CD4-positive, alpha-beta T cell (primary cell): ENCODE results near the gene MYO15B. TPM values are rescaled to one million over a fixed set of nuclear protein-coding genes. Genes with fewer than 3 reads are reported as not detected.

Source experiments
- ATAC-seq: fragments of 200-7000 bp; cut with Tn5 transposase; one replicate; pipeline ENCODE4 v1.10.0; 2022; ENCODE audit warnings: mild to moderate bottlenecking; ENCODE audit not compliant: poor library complexity
- CTCF ChIA-PET: fragments of 350-600 bp; sonication (Branson Sonifier 250); formaldehyde crosslinking; loops from one replicate; lab custom pipeline; 2021; ENCODE audit warnings: antibody characterized with exemption, inconsistent platforms; lab: Charles Lee
- POLR2A ChIA-PET: fragments of 350-600 bp; sonication (Branson Sonifier 250); formaldehyde crosslinking; loops from one replicate; lab custom pipeline; 2021; ENCODE audit warnings: antibody characterized with exemption, inconsistent platforms; lab: Charles Lee
- DNase-seq, 14 experiments: peaks; one replicate each; pipeline ENCODE4 v3.0.0-alpha.2; 2013 to 2020; ENCODE audit warnings: mixed read lengths in 2 of 14
- H3K27ac ChIP-seq, 2 donors: one replicate each; pipeline versions ENCODE4 v1.5.1 to v1.7.0; 2013; ENCODE audit warnings: low read length in 2 of 2, low read depth in 1 of 2, mild to moderate bottlenecking in 1 of 2
- H3K27me3 ChIP-seq, 2 experiments: 1 replicate in 1 of 2; 2 replicates in 1 of 2; pipeline versions ENCODE4 v1.6.1 to v1.7.0; 2013; ENCODE audit warnings: low read length in 2 of 2, control low read depth in 1 of 2, mild to moderate bottlenecking in 1 of 2, moderate library complexity in 1 of 2; ENCODE audit not compliant: insufficient read depth in 2 of 2, control insufficient read depth in 1 of 2
- H3K36me3 ChIP-seq: one replicate; pipeline ENCODE4 v1.6.1; 2013; ENCODE audit warnings: low read length, control low read depth; ENCODE audit not compliant: insufficient read depth
- H3K4me1 ChIP-seq: one replicate; pipeline ENCODE4 v1.6.1; 2013; ENCODE audit warnings: low read length, control low read depth; ENCODE audit not compliant: insufficient read depth
- H3K4me3 ChIP-seq: one replicate; pipeline ENCODE4 v1.5.1; 2013; ENCODE audit warnings: mild to moderate bottlenecking, low read length, moderate library complexity
- H3K9me3 ChIP-seq, 2 experiments: 1 replicate in 1 of 2; 2 replicates in 1 of 2; pipeline versions ENCODE4 v1.6.1 to v1.7.0; 2013; ENCODE audit warnings: low read length in 2 of 2, mild to moderate bottlenecking in 2 of 2, control low read depth in 1 of 2, moderate library complexity in 1 of 2; ENCODE audit not compliant: control insufficient read depth in 1 of 2, insufficient read depth in 1 of 2
- H3K27ac Mint-ChIP-seq: one replicate; pipeline ENCODE4 v1.8.0; 2020; ENCODE audit warnings: mixed read lengths
- H3K27me3 Mint-ChIP-seq: one replicate; pipeline ENCODE4 v1.8.0; 2021; ENCODE audit warnings: mixed read lengths
- H3K36me3 Mint-ChIP-seq: one replicate; pipeline ENCODE4 v1.8.0; 2021; ENCODE audit warnings: low read depth, mixed read lengths
- H3K4me1 Mint-ChIP-seq: one replicate; pipeline ENCODE4 v1.8.0; 2021; ENCODE audit warnings: low read depth, mixed read lengths
- H3K4me3 Mint-ChIP-seq: one replicate; pipeline ENCODE4 v1.8.0; 2020; ENCODE audit warnings: mild to moderate bottlenecking, mixed read lengths
- H3K9me3 Mint-ChIP-seq: one replicate; pipeline ENCODE4 v1.8.0; 2020; ENCODE audit warnings: mixed read lengths
- intact Hi-C, 2 experiments: fragments of 100-400 bp; cut with DNase I in 1 of 2; cut with micrococcal nuclease in 1 of 2; formaldehyde crosslinking; loops; one replicate each; pipeline versions ENCODE4 v1.15.1 to v1.9.0; 2023 to 2025; cut with DNase I, micrococcal nuclease
- total RNA-seq, 174 experiments: library from RNA in 2 of 174; stranded (reverse) in 2 of 174; gene quantifications; one replicate each; pipeline ENCODE4 v1.2.3 and lab custom pipeline; 2021 to 2026
- TF ChIP-seq, protein P1 (sequence below): fragments of 200-600 bp; IDR thresholded peaks from one replicate; pipeline ENCODE4 v1.8.0; 2022; ENCODE audit warnings: antibody characterized with exemption, mild to moderate bottlenecking

Gene MYO15B
- total RNA-seq, 2 experiments from 2014 or later, result 202 to 209 TPM

DNA sequence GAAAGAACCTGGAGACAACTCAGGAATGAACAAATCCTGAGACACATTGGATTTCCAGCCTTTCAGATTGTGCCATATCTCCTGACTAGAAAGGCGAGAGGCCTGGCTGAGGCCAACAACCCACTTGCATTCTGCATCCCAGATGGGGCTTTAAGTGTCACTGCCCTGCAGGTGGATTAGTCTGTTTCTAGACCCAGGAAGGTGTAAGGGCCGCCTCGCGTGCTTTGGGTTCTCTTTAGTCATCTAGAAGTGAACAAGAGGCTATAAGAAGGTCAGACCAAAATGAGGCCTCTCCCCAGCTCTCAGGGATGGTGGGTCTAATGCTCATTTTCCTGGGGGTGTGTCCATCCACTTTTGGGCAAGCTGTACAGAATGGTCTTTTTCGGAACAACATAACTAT lies 84.4 kb downstream of the MYO15B start:
- no peak for DNase-seq
- no peaks in the 10 kb centered on the region for H3K27me3 Mint-ChIP-seq
- no peak overlapping the region for H3K4me3 Mint-ChIP-seq
- H3K36me3 Mint-ChIP-seq, result peaks cover 60% of the 10 kb centered on the region
- no peak overlapping the region for H3K27ac ChIP-seq
- no peak for ATAC-seq
- peaks cover 72% of the 10 kb centered on the region for H3K36me3 ChIP-seq
- peaks cover 17% of the 10 kb centered on the region for H3K4me1 ChIP-seq
- H3K9me3 Mint-ChIP-seq, result no peaks in the 10 kb centered on the region
- POLR2A ChIA-PET, result interaction anchor here (0.8 kb wide), 1 partner anchor 82 kb away, joined by 3 read pairs; no protein-coding TSS in a partner anchor
- no peaks in the 10 kb centered on the region for H3K9me3 ChIP-seq
- H3K4me3 ChIP-seq, result no peak overlapping the region
- CTCF ChIA-PET, result interaction anchor here (1.0 to 2.3 kb wide), 2 partner anchors 9 to 76 kb away, joined by 3 to 7 read pairs; no protein-coding TSS in a partner anchor
- H3K27me3 ChIP-seq, result no peaks in the 10 kb centered on the region
- no peak overlapping the region for H3K27ac Mint-ChIP-seq
- intact Hi-C loops, result no loop called here
- peaks cover 29% of the 10 kb centered on the region for H3K4me1 Mint-ChIP-seq
- TF ChIP-seq, protein P1, sequence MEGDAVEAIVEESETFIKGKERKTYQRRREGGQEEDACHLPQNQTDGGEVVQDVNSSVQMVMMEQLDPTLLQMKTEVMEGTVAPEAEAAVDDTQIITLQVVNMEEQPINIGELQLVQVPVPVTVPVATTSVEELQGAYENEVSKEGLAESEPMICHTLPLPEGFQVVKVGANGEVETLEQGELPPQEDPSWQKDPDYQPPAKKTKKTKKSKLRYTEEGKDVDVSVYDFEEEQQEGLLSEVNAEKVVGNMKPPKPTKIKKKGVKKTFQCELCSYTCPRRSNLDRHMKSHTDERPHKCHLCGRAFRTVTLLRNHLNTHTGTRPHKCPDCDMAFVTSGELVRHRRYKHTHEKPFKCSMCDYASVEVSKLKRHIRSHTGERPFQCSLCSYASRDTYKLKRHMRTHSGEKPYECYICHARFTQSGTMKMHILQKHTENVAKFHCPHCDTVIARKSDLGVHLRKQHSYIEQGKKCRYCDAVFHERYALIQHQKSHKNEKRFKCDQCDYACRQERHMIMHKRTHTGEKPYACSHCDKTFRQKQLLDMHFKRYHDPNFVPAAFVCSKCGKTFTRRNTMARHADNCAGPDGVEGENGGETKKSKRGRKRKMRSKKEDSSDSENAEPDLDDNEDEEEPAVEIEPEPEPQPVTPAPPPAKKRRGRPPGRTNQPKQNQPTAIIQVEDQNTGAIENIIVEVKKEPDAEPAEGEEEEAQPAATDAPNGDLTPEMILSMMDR, result no peak

- Mint-ChIP-seq H3K36me3 (peaks cover 69% of the 10 kb centered on the region), H3K4me1 (peaks cover 24% of the 10 kb centered on the region), H3K4me3 (no peak overlapping the region), H3K9me3 (no peaks in the 10 kb centered on the region), H3K27ac (no peak overlapping the region), H3K27me3 (no peaks in the 10 kb centered on the region)
- peaks cover 6% of the 10 kb centered on the region for H3K4me1 ChIP-seq
- CTCF ChIA-PET, result no interaction called here
- TF ChIP-seq, protein P1, result no peak
- peaks cover 78% of the 10 kb centered on the region for H3K36me3 ChIP-seq
- H3K27me3 ChIP-seq, result no peaks in the 10 kb centered on the region
- intact Hi-C loops, result no loop called here
- no peaks in the 10 kb centered on the region for H3K9me3 ChIP-seq
- POLR2A ChIA-PET, result no interaction called here
- DNase-seq (no peak), ATAC-seq (no peak)
- no peak overlapping the region for H3K27ac ChIP-seq
- no peak overlapping the region for H3K4me3 ChIP-seq
Measured at GRCh38 chr17:75673487-75673886, 85.9 kb downstream of the MYO15B start.

Other genes starting within 250 kb of the MYO15B start
- 10 to 100 TPM; 88.8 to 92.6 TPM for gene GRB2, start 182.1 kb upstream of the MYO15B start, total RNA-seq
- gene TMEM94, start 131.2 kb upstream of the MYO15B start, total RNA-seq, result 10 to 100 TPM; 52.8 to 57.3 TPM
- gene CASKIN2, start 72.3 kb upstream of the MYO15B start, total RNA-seq, result under 1 TPM; 0.17 to 0.25 TPM
- 10 to 100 TPM; 73.3 to 78.7 TPM for gene TSEN54, start 71.3 kb upstream of the MYO15B start, total RNA-seq
- gene LLGL2, start 62.1 kb upstream of the MYO15B start, total RNA-seq, result 10 to 100 TPM; 31.2 to 34.2 TPM
- 1 to 10 TPM in 1 of 2 experiments, under 1 TPM in 1; 0.75 to 1.3 TPM for gene SMIM5, start 45.6 kb downstream of the MYO15B start, total RNA-seq
- 10 to 100 TPM; 16.4 to 17.7 TPM for gene RECQL5, start 79.4 kb downstream of the MYO15B start, total RNA-seq
- 100 to 1,000 TPM; 209 to 227 TPM for gene SAP30BP, start 79.5 kb downstream of the MYO15B start, total RNA-seq
- 1 to 10 TPM in 1 of 2 experiments, under 1 TPM in 1; 0.81 to 1.3 TPM for gene ITGB4, start 133.7 kb downstream of the MYO15B start, total RNA-seq
- gene GALK1, start 177.4 kb downstream of the MYO15B start, total RNA-seq, result 1 to 10 TPM; 5.9 to 6.0 TPM
- 10 to 100 TPM; 33.7 to 36.1 TPM for gene UNK, start 197.0 kb downstream of the MYO15B start, total RNA-seq